Purkinje cell (primary cell): ENCODE results near the gene RNF183. TPM values are rescaled to one million over a fixed set of nuclear protein-coding genes. Genes with fewer than 3 reads are reported as not detected.

ENCODE experiments used
- polyA plus RNA-seq: library from polyadenylated mRNA; unstranded; fragments of >200 nt; fragmentation: Nextera tagmentation; gene quantifications from 2 replicates; pipeline ENCODE4 v1.2.1, GENCODE V29; 2014

RNF183 gene, protein sequence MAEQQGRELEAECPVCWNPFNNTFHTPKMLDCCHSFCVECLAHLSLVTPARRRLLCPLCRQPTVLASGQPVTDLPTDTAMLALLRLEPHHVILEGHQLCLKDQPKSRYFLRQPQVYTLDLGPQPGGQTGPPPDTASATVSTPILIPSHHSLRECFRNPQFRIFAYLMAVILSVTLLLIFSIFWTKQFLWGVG
- polyA plus RNA-seq: not detected in 2 replicates

DNA sequence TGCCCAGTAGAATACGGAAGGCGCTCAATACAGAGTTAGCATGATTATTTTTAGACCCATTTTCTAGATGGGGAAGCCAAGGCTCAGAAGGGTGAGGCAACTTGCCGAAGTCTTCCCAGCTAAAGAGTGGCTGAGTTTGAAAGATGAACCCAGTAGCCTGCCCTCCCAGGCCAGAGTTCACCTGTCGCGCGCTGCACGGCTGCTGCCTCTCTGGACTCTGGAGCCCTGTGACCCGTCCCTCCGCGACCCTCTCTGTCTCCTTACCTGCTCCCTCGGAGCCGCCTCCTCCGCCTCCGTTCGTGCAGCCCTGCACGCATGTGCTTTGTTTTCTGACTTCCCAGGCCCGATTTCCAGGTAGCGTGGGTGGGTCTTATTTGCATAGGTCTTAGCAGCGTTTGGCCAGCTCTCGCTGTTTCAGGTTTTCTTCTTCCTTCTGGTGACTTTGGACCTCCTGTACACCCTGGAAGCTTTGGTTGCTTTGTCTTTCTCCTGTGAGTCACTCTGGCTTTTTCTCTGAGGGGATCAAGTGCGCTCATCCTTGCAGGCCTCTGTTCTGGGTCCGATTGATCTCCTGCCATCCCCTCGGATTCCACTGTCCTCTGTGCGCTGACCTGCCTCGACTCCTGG, at the start of gene RNF183:
Gene RNF183, minus strand, starts transcription at position 585 of the 627 bp plus-strand sequence. CDS start 5,192 bp downstream, outside the sequence.

DNA sequence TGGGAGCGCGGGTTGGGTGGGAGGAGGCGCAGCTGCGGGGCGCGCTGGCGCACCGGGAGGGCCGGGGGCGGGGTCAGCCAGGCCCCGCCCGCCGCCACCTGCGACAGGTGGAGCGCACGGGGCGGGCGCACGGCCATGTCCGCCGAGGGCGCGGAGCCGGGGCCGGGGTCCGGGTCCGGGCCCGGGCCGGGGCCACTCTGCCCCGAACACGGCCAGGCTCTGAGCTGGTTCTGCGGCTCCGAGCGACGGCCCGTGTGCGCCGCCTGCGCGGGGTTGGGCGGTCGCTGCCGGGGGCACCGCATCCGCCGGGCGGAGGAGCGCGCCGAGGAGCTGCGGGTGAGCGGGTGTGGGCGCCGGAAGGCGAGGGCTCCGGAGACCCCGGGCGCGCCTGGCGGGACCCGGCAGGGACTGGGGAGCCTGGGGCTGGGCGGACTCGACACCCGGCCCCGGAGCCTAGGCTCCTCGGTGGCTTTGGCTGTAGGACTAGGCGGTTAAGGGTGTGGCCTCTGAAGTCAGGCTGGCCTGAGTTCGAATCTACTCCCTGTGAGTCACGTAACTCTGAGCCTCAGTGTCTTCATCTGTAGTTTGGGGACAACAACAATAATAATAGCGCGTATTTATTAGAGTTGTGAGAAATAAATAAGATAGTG, 46.4 kb upstream of the RNF183 start, which contains the start of gene BSPRY:
Gene BSPRY, plus strand, starts transcription at position 97 of the 650 bp plus-strand sequence. Its CDS starts 39 bp downstream, at position 136.

DNA sequence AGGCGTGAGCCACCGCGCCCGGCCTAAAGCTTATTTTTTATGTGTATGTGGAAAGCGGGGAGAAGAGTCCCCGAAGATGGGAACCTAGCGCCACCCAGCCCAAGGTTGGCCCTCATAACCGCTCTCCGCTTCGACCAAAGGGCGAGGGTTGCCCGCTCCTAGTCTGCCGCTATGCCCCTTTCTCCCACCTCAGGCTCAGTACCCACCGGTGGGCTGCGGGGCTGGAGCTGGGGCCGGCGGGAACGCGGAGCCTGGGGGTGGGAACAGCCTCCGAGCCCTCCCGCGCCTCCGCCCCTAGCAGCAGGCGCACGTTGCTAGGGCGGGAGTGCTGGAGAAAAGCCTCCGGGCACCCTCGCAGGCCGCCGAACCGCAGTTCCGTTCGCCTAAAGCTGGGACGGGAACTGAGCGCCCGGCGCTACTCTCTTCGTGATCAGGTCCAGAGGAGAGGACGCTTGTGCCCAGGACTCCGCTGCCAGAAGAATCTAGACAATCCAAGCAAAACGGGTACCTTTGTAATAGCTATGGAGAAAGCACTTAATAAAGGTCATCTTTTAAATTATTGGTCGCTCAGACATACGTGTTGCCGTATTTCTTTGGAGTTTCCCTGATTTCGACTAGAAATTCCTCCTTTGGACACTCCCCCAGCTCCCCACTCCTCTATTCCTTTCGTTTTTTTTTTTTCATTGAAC, 37.0 kb upstream of the RNF183 start, which contains the start of gene WDR31:
Gene WDR31, minus strand, starts transcription at position 265 of the 689 bp plus-strand sequence. CDS start 8,253 bp downstream, outside the sequence.

DNA sequence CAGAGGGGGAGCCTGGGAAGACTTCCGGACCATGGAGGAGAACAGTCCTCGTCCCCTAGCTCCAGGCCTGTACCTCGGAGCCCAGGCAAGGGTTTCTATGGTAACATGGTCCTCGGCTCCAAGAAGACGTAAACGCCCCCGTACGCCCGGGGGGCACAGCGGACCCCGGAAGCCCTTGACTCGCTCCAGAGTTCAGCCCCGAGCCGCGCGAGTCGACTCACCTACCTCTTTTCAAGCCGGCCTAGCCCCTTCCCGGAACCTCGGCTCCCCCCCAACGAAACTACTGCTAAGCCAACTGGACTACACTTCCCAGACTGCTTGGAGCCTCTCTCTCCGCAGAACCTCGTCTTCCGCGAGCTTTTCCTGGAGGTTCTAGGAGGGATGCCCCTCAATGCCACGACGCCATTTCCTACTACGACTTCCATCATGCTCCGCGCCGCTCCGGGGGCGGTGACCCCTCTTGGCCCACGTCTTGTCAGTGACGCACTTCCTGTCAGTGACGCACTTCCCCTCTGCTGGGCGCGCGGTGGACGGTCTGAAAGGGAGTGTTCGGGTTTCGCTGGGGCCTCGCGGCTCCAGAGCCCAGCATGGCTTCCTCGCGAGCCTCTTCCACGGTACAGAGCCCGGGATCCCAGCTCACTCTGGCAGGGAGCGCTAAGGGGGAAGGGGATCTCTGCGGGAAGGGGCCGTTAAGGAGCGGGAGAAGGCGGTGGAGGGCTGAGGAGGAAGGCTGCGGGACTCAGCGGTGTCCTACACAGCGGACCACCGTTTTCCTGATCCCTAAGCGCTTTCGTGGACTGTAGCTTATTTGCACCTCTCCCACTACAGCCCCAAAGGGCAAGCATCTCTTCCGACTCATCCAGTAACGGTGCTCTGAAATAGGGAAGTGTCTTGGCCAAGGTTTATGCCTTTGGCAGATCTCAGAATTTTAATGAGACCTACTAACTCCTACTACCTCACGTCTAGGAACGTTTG, 27.7 kb downstream of the RNF183 start, which contains the start of the genes CDC26 and PRPF4:
Gene CDC26, minus strand, starts transcription at position 416 of the 975 bp plus-strand sequence. CDS start 3,065 bp downstream, outside the sequence.
Gene PRPF4, plus strand, starts transcription at position 502 of the 975 bp plus-strand sequence. Its CDS starts 86 bp downstream, at position 588.

Other genes starting within 250 kb of the RNF183 start
- 2.6 and 6.1 TPM in 2 replicates for gene ZFP37, start 246.7 kb downstream of the RNF183 start, polyA plus RNA-seq
- gene SLC31A2, start 152.4 kb downstream of the RNF183 start, polyA plus RNA-seq: 12.9 and 20.0 TPM in 2 replicates
- 23.9 and 28.0 TPM in 2 replicates for gene FKBP15, start 82.1 kb downstream of the RNF183 start, polyA plus RNA-seq
- 2.3 and 8.2 TPM in 2 replicates for gene SLC31A1, start 81.8 kb downstream of the RNF183 start, polyA plus RNA-seq
- 92.2 and 96.9 TPM in 2 replicates for gene CDC26, start 27.8 kb downstream of the RNF183 start, polyA plus RNA-seq
- 7.6 and 8.3 TPM in 2 replicates for gene PRPF4, start 27.7 kb downstream of the RNF183 start, polyA plus RNA-seq
- 0.24 and 2.8 TPM in 2 replicates for gene WDR31, start 36.9 kb upstream of the RNF183 start, polyA plus RNA-seq
- 48.0 and 54.2 TPM in 2 replicates for gene BSPRY, start 46.2 kb upstream of the RNF183 start, polyA plus RNA-seq
- gene HDHD3, start 73.6 kb upstream of the RNF183 start, polyA plus RNA-seq: 2.5 and 8.8 TPM in 2 replicates
- 9.0 and 10.7 TPM in 2 replicates for gene ALAD, start 97.9 kb upstream of the RNF183 start, polyA plus RNA-seq
- 13.8 and 21.4 TPM in 2 replicates for gene POLE3, start 107.3 kb upstream of the RNF183 start, polyA plus RNA-seq
- not detected in 2 replicates for gene C9orf43, start 107.4 kb upstream of the RNF183 start, polyA plus RNA-seq
- 0.83 TPM in 1 of 2 replicates, not detected in the other for gene RGS3, start 160.4 kb upstream of the RNF183 start, polyA plus RNA-seq